Gastrocnemius medialis (tissue), 4 donors: ENCODE measurements around the gene WSCD1. TPM values are rescaled to one million over a fixed set of nuclear protein-coding genes. Genes with fewer than 3 reads are reported as not detected.

Source experiments
- ATAC-seq, 2 donors: fragments of 150-250 bp; one replicate each; pipeline ENCODE4 v1.9.1; 2016
- DNase-seq, 2 donors: peaks; one replicate each; pipeline ENCODE4 v3.0.0-alpha.2; 2019
- H3K27ac ChIP-seq, 4 donors: fragments of 200-600 bp; sonication (generic); 1 replicate in 1 of 4; 2 replicates in 3 of 4; pipeline ENCODE4 v1.5.1; 2016 to 2018; ENCODE audit warnings: mild to moderate bottlenecking in 2 of 4, moderate library complexity in 1 of 4
- H3K27me3 ChIP-seq, 3 donors: fragments of 200-600 bp; sonication (generic) in 2 of 3; 1 replicate in 1 of 3; 2 replicates in 2 of 3; pipeline versions ENCODE4 v1.5.1 to v1.6.0; 2016 to 2019; ENCODE audit warnings: mild to moderate bottlenecking in 1 of 3, moderate library complexity in 1 of 3
- H3K36me3 ChIP-seq, 2 donors: fragments of 200-600 bp; sonication (generic) in 1 of 2; one replicate each; pipeline ENCODE4 v1.5.1; 2017 to 2018
- H3K4me1 ChIP-seq, 2 donors: fragments of 200-600 bp; sonication (generic) in 1 of 2; one replicate each; pipeline ENCODE4 v1.5.1; 2016 to 2017; ENCODE audit warnings: mild to moderate bottlenecking in 2 of 2
- H3K4me3 ChIP-seq, 4 donors: fragments of 200-600 bp; sonication (generic) in 3 of 4; 1 replicate in 1 of 4; 2 replicates in 3 of 4; pipeline ENCODE4 v1.5.1; 2016 to 2019; ENCODE audit warnings: mild to moderate bottlenecking in 2 of 4
- H3K9me3 ChIP-seq, 3 donors: fragments of 200-600 bp; sonication (generic) in 2 of 3; 1 replicate in 1 of 3; 2 replicates in 2 of 3; pipeline ENCODE4 v1.5.1; 2016 to 2019
- POLR2A ChIP-seq, 2 donors: fragments of 450-650 bp; IDR thresholded peaks; one replicate each; pipeline ENCODE4 v1.6.1; 2017; ENCODE audit warnings: antibody characterized with exemption in 2 of 2, mild to moderate bottlenecking in 2 of 2, moderate library complexity in 2 of 2
- in situ Hi-C, 4 donors: fragments of 200-750 bp; cut with MboI; loops; one replicate each; pipeline versions ENCODE4 v1.15.0 to v1.8.0; 2017; ENCODE audit warnings: low sequenced_read_pairs in 4 of 4
- intact Hi-C: fragments of 100-400 bp; cut with DNase I; formaldehyde crosslinking; loops from one replicate; pipeline ENCODE4 v1.15.1; 2023; ENCODE audit warnings: low total_unique reads
- total RNA-seq, 4 donors: library from RNA; depleted of rRNA; stranded (reverse); fragments of >200 nt; gene quantifications; one replicate each; pipeline versions ENCODE4 v1.1.0 to v1.2.3, GENCODE V29; 2016
- TF ChIP-seq, protein P1 (sequence below), 5 experiments: fragments of 450-650 bp in 3 of 5; fragments of 200-600 bp in 2 of 5; sonication (generic) in 2 of 5; IDR thresholded peaks in 4 of 5; conservative IDR thresholded peaks in 1 of 5; 1 replicate in 4 of 5; 2 replicates in 1 of 5; pipeline ENCODE4 v1.5.1; 2016 to 2019; ENCODE audit warnings: antibody characterized with exemption in 5 of 5, mild to moderate bottlenecking in 3 of 5, moderate library complexity in 3 of 5

WSCD1 gene
- total RNA-seq, 4 donors from 2014 or later = 2.7 to 15.3 (median 5.9) TPM

DNA sequence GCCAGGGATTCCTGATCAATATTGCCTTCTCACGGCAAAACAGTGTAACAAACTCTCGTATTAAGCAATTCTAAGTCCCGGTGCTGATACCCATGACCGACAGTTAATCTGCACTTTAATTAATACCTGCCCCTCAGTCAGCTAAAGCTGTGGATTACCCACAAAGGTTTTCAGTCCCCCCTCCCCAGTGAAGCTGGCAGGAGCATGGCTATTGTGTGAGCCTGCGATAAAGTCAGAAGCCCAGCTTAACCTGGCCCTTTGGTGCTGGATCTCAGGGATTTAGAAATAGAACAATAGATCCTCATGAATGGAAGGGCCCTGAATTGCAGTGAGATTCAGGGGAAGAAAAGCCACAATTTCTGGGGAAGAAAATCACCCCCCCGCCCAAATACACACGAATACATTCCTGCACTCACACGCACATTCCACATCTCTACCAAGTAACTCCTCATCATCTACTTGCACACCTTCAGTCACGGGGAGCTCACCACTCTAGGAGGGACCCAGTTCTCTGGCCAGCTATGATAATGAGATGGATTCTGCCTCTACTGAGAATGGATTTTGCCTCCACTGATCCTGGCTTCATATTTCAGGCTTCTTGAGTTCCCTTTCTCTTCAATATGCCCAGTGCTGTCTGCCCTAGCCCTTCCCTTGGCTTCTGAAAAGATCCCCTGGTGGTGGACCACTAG lies 102.6 kb downstream of the WSCD1 start:
- Histone ChIP-seq H3K27ac (no peak overlapping the region), H3K4me3 (no peak overlapping the region), H3K9me3 (no peaks in the 10 kb centered on the region), H3K36me3 (no peaks in the 10 kb centered on the region), H3K27me3 (no peaks in the 10 kb centered on the region), H3K4me1 (no peaks in the 10 kb centered on the region)
- intact Hi-C loops = no loop called here
- in situ Hi-C loops = loop anchor here in 1 of 4 donors (25.0 kb wide), 1 partner anchor 110 kb away; the partner anchor contains the start of gene WSCD1
- DNase-seq (no peak), ATAC-seq (no peak)
- TF ChIP-seq, protein P1, sequence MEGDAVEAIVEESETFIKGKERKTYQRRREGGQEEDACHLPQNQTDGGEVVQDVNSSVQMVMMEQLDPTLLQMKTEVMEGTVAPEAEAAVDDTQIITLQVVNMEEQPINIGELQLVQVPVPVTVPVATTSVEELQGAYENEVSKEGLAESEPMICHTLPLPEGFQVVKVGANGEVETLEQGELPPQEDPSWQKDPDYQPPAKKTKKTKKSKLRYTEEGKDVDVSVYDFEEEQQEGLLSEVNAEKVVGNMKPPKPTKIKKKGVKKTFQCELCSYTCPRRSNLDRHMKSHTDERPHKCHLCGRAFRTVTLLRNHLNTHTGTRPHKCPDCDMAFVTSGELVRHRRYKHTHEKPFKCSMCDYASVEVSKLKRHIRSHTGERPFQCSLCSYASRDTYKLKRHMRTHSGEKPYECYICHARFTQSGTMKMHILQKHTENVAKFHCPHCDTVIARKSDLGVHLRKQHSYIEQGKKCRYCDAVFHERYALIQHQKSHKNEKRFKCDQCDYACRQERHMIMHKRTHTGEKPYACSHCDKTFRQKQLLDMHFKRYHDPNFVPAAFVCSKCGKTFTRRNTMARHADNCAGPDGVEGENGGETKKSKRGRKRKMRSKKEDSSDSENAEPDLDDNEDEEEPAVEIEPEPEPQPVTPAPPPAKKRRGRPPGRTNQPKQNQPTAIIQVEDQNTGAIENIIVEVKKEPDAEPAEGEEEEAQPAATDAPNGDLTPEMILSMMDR (IDR thresholded peaks at IDR 0.05 in 4 of 5, conservative IDR thresholded peaks at IDR 0.05 in 1 of 5) = no peak
- no peak for TF ChIP-seq POLR2A (IDR thresholded peaks at IDR 0.05)

DNA sequence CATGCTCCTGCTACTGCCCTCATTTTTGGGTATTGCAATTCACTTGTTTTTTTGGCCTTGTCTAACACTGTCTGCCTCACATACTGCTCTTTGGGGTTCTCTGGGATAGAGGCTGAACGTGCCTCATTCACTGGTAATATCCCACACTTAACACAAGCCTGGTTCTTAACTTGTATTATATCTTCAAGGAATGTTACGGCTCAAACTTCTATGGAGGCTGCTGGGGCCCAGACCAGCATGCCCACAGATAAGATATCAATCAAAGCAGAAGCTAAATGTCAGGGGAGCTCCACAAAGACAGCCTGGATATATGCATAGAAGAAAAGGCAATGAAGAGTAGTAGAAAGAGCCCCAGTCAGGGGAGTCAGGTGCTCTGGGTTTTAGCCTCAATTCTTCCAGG lies 103.5 kb downstream of the WSCD1 start:
- intact Hi-C loops (no loop called here), in situ Hi-C loops (loop anchor here in 1 of 4 donors (25.0 kb wide), 1 partner anchor 111 kb away; the partner anchor contains the start of gene WSCD1)
- no peak for DNase-seq
- Histone ChIP-seq H3K27me3 (no peaks in the 10 kb centered on the region), H3K9me3 (no peaks in the 10 kb centered on the region), H3K4me3 (no peak overlapping the region), H3K4me1 (no peaks in the 10 kb centered on the region), H3K27ac (no peak overlapping the region), H3K36me3 (no peaks in the 10 kb centered on the region)
- no peak for TF ChIP-seq POLR2A (IDR thresholded peaks at IDR 0.05)
- TF ChIP-seq, protein P1 (IDR thresholded peaks at IDR 0.05 in 4 of 5, conservative IDR thresholded peaks at IDR 0.05 in 1 of 5) = no peak
- ATAC-seq = no peak
